ENCODE data around the gene EHMT1. TPM values are rescaled to one million over a fixed set of nuclear protein-coding genes. Genes with fewer than 3 reads are reported as not detected.

Gene EHMT1
- total and polyA plus RNA-seq, 2 of the 8 experiments (the other 6 are each of a cell fraction or from before 2014, with no cell fraction given): 95.7 to 163 TPM

DNA sequence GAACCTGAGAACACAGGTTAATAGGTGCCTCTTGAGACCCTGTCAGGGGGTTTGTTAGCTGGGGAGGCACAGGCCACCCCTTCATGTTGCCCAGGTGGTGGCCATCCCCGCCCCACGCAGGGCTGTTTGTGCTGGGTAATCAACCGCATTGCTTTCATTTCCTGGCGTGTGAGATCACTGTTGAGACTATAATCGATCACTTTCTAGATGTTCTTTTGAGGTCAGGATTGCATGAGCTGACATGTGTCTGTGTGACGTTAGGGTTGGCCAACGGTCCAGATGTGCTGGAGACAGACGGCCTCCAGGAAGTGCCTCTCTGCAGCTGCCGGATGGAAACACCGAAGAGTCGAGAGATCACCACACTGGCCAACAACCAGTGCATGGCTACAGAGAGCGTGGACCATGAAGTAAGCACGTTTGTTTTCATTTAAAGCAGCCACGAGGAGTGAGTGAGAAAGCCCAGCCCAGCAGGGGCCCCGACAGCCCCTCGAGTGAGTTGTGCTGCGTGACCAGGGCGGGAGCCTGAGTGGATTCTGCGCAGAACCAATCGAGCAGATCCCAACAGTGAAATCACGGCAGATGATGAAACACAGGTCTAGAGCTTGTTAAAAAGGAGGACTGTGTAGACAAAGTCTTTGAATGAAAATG, 143.7 kb downstream of the EHMT1 start (continued):
- TF ChIP-seq, protein P1, sequence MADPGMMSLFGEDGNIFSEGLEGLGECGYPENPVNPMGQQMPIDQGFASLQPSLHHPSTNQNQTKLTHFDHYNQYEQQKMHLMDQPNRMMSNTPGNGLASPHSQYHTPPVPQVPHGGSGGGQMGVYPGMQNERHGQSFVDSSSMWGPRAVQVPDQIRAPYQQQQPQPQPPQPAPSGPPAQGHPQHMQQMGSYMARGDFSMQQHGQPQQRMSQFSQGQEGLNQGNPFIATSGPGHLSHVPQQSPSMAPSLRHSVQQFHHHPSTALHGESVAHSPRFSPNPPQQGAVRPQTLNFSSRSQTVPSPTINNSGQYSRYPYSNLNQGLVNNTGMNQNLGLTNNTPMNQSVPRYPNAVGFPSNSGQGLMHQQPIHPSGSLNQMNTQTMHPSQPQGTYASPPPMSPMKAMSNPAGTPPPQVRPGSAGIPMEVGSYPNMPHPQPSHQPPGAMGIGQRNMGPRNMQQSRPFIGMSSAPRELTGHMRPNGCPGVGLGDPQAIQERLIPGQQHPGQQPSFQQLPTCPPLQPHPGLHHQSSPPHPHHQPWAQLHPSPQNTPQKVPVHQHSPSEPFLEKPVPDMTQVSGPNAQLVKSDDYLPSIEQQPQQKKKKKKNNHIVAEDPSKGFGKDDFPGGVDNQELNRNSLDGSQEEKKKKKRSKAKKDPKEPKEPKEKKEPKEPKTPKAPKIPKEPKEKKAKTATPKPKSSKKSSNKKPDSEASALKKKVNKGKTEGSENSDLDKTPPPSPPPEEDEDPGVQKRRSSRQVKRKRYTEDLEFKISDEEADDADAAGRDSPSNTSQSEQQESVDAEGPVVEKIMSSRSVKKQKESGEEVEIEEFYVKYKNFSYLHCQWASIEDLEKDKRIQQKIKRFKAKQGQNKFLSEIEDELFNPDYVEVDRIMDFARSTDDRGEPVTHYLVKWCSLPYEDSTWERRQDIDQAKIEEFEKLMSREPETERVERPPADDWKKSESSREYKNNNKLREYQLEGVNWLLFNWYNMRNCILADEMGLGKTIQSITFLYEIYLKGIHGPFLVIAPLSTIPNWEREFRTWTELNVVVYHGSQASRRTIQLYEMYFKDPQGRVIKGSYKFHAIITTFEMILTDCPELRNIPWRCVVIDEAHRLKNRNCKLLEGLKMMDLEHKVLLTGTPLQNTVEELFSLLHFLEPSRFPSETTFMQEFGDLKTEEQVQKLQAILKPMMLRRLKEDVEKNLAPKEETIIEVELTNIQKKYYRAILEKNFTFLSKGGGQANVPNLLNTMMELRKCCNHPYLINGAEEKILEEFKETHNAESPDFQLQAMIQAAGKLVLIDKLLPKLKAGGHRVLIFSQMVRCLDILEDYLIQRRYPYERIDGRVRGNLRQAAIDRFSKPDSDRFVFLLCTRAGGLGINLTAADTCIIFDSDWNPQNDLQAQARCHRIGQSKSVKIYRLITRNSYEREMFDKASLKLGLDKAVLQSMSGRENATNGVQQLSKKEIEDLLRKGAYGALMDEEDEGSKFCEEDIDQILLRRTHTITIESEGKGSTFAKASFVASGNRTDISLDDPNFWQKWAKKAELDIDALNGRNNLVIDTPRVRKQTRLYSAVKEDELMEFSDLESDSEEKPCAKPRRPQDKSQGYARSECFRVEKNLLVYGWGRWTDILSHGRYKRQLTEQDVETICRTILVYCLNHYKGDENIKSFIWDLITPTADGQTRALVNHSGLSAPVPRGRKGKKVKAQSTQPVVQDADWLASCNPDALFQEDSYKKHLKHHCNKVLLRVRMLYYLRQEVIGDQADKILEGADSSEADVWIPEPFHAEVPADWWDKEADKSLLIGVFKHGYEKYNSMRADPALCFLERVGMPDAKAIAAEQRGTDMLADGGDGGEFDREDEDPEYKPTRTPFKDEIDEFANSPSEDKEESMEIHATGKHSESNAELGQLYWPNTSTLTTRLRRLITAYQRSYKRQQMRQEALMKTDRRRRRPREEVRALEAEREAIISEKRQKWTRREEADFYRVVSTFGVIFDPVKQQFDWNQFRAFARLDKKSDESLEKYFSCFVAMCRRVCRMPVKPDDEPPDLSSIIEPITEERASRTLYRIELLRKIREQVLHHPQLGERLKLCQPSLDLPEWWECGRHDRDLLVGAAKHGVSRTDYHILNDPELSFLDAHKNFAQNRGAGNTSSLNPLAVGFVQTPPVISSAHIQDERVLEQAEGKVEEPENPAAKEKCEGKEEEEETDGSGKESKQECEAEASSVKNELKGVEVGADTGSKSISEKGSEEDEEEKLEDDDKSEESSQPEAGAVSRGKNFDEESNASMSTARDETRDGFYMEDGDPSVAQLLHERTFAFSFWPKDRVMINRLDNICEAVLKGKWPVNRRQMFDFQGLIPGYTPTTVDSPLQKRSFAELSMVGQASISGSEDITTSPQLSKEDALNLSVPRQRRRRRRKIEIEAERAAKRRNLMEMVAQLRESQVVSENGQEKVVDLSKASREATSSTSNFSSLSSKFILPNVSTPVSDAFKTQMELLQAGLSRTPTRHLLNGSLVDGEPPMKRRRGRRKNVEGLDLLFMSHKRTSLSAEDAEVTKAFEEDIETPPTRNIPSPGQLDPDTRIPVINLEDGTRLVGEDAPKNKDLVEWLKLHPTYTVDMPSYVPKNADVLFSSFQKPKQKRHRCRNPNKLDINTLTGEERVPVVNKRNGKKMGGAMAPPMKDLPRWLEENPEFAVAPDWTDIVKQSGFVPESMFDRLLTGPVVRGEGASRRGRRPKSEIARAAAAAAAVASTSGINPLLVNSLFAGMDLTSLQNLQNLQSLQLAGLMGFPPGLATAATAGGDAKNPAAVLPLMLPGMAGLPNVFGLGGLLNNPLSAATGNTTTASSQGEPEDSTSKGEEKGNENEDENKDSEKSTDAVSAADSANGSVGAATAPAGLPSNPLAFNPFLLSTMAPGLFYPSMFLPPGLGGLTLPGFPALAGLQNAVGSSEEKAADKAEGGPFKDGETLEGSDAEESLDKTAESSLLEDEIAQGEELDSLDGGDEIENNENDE (IDR thresholded peaks at IDR 0.05; ENCODE audit: insufficient replicate concordance, low read length): no peak
- no peak for TF ChIP-seq EP300 (IDR thresholded peaks at IDR 0.05; ENCODE audit: borderline replicate concordance in 1 of 2, low read depth in 2 of 2, low read length in 2 of 2)

Measured in H1 (cell line).